ENCODE data around the gene FZR1. TPM values are rescaled to one million over a fixed set of nuclear protein-coding genes. Genes with fewer than 3 reads are reported as not detected.
A peak's percentile ranks its signal among the peaks of the same experiment; 100 is the strongest.

FZR1 gene
- total RNA-seq, 1 donor from 2014 or later, result 51.9 TPM

DNA sequence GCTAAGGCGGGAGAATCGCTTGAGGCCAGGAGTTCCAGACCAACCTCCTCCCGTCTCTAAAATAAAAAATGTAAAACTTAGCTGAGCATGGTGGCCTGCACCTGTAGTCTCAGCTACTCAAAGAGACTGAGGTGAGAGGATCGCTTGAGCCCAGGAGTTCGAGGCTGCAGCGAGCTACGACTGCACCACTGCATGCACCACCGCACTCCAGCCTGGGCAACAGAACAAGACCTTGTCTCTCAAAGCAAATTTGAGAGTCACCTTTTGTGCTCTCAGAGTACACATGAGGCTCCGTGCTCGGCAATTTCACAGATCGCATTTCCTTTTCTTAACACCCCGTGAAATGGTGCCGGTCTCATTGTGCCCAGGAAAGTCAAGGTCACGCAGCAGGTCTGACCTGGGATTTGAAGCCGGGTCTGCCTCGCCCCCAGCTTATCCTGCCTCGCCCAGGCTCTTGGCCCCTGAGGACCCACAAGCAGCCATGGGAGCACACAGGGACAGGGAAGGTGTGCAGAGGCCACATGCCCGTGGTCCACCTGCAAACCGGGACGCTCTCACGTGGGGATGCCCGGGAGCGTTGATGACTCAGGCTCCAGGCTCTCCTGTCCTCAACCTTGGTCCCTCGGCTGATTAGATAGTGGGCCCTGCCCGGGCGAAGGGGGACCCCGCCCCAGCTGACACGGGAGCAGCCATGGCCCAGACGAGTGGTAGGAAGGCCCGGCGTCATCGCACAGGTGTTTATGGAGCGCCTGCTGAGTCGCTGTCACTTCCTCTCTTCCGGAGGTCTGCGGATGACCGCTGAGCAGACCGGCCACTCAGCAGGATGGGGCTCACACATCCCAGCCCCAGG lies 24.6 kb upstream of the FZR1 start:
- DNase-seq (ENCODE audit: low read depth), result no peak
- H3K27me3 ChIP-seq (ENCODE audit: control insufficient read depth, insufficient read depth, low read length), result peaks cover 28% of the 10 kb centered on the region
- TF ChIP-seq, protein P1, sequence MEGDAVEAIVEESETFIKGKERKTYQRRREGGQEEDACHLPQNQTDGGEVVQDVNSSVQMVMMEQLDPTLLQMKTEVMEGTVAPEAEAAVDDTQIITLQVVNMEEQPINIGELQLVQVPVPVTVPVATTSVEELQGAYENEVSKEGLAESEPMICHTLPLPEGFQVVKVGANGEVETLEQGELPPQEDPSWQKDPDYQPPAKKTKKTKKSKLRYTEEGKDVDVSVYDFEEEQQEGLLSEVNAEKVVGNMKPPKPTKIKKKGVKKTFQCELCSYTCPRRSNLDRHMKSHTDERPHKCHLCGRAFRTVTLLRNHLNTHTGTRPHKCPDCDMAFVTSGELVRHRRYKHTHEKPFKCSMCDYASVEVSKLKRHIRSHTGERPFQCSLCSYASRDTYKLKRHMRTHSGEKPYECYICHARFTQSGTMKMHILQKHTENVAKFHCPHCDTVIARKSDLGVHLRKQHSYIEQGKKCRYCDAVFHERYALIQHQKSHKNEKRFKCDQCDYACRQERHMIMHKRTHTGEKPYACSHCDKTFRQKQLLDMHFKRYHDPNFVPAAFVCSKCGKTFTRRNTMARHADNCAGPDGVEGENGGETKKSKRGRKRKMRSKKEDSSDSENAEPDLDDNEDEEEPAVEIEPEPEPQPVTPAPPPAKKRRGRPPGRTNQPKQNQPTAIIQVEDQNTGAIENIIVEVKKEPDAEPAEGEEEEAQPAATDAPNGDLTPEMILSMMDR (IDR thresholded peaks at IDR 0.05; ENCODE audit: insufficient read depth, low read length, poor library complexity, severe bottlenecking), result no peak

DNA sequence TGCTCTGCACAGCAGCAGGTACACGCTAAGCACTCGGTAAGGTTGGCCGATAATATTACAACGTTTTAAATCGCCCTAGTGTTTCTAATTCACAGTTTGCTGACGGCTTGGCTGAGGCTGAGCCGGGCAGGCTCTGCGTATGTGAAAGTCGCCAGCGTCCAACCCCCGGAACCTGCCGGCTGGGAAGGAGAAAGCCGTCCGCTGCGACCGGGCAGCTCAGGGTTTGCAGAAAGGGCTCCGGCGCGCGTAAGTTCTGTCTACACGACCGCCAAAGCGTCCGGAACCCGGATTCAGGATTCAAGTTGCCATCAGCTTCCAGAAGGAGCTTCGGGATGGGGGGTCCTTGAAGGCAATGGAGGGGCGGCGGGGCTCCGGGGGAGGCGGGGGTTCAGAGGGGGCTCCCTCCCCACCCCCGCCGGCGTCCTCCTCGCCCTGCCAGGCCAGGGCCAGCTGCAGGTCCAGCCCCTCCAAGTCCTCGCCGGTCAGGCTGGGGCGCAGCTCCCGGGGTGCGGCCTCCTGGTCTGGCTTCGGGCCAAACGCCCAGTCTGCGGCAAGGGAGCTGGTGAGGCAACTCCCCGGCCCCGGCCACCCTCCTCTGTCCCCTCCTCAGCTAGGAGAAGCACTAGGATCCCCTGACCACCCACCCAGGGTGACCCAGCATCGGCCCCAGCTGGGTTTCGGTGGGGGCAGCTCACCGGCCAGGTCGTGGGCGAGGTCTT lies 23.4 kb upstream of the FZR1 start:
- Histone ChIP-seq H3K36me3 (ENCODE audit: control insufficient read depth, insufficient read depth, low read length) (no peaks in the 10 kb centered on the region), H3K27me3 (ENCODE audit: control insufficient read depth, insufficient read depth, low read length) (peaks cover 28% of the 10 kb centered on the region), H3K4me3 (ENCODE audit: low read depth, low read length) (peak overlapping the region; percentile 23)
- DNase-seq (ENCODE audit: low read depth), result no peak
- TF ChIP-seq, protein P1 (IDR thresholded peaks at IDR 0.05; ENCODE audit: insufficient read depth, low read length, poor library complexity, severe bottlenecking), result no peak

More for the DNA sequence above, 24.6 kb upstream of the FZR1 start:
- Histone ChIP-seq H3K4me3 (ENCODE audit: low read depth, low read length) (no peak overlapping the region), H3K36me3 (ENCODE audit: control insufficient read depth, insufficient read depth, low read length) (no peaks in the 10 kb centered on the region)

DNA sequence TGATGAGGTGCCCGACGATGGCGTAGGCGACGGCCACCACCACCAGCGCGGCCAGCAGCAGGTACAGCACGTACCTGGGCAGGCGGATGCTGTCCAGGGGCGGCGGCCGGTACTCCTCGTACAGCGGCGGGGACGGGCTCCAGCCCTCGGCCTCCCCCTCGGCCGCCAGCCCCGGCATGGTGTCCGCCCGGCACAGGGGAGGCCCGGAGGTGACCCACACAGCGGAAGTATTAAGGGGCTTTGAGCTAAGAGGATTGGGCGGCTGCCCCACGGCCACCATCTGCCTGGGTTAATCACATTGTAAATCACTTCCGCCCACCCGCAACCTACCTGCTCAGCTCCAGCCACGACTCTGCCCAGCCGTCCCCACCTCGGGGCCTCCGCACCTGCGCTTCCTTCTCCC lies 22.9 kb upstream of the FZR1 start, which contains the start of gene SMIM44:
Gene SMIM44 (minus strand): TSS at position 216 of the 403 bp plus-strand sequence. CDS start 38 bp downstream, at position 178.
- no peak for DNase-seq (ENCODE audit: low read depth)
- H3K4me3 ChIP-seq (ENCODE audit: low read depth, low read length), result peak within 1 kb of the TSS; percentile 23
- peaks cover 25% of the 10 kb centered on the region for H3K27me3 ChIP-seq (ENCODE audit: control insufficient read depth, insufficient read depth, low read length)
- TF ChIP-seq, protein P1 (IDR thresholded peaks at IDR 0.05; ENCODE audit: insufficient read depth, low read length, poor library complexity, severe bottlenecking), result no peak
- no peaks in the 10 kb centered on the region for H3K36me3 ChIP-seq (ENCODE audit: control insufficient read depth, insufficient read depth, low read length)

DNA sequence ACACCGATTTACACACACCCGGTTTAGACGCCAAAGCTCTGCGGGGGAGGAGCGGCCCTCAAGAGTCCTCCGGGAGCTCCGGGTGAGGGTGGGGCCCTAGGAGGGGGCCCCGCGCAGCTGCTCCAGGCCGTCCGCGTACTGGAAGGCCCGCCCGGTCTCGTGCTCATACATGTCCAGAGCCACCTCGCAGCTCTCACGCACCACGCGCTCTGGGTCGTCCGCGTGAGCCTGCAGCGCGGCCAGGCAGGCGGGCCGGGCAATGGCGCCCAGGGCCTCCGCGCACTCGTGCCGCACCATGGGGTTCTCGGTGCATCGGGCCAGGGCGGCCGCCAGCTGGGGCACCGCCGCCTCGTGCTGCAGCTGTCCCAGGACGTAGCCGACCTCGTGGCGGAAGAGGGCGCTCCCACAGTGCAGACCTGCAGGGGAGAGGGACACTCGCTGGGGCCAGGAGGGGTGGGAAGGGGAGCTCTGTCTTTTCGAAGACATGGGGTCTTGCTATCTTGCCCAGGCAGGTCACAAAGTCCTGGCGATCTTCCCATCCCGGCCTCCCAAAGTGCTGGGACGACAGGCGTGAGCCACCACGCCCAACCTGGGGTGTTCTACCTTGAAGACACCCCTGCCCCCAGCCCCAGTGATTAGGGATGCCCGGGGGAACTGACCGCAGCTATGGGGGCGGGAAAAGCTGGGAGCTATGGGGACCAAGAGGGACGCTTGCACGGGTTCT lies 14.6 kb upstream of the FZR1 start:
- no peak for DNase-seq (ENCODE audit: low read depth)
- H3K27me3 ChIP-seq (ENCODE audit: control insufficient read depth, insufficient read depth, low read length), result no peaks in the 10 kb centered on the region
- H3K4me3 ChIP-seq (ENCODE audit: low read depth, low read length), result no peak overlapping the region
- peaks cover 1% of the 10 kb centered on the region for H3K36me3 ChIP-seq (ENCODE audit: control insufficient read depth, insufficient read depth, low read length)
- TF ChIP-seq, protein P1 (IDR thresholded peaks at IDR 0.05; ENCODE audit: insufficient read depth, low read length, poor library complexity, severe bottlenecking), result no peak

DNA sequence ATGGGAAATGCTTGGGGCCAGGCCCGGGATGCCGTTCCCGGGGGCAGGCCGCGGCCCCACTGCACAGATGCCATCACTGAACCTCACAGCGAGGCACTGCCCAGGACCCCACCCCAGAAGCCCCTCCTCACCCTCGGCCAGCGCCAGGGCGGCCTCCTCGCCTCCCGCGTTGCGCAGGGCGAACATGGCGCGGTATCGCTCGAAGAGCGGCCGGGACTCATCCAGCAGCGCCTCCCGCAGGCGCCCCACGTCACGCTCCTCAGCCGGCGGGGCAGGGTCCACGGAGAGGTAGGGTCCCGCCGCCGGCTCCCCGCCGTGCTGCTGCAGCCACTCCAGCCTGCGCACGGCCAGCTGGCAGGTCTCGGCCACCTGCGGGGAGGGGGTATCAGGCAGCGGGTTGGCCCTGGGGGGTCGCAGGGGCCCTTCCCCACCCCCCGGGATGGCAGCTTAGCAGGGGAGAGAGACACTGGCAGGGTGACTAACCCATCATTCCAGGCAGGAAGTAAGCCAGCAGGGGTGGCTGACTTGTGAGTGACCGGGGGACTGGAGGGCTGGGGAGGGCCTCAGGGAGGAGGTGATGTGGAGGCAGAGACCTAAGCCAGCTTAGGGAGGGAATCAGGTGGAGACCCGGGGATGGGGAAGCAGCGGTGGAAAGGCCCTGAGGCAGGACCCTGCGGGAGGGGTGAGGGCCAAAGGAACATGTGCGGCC lies 13.8 kb upstream of the FZR1 start:
- TF ChIP-seq, protein P1 (IDR thresholded peaks at IDR 0.05; ENCODE audit: insufficient read depth, low read length, poor library complexity, severe bottlenecking), result no peak
- Histone ChIP-seq H3K27me3 (ENCODE audit: control insufficient read depth, insufficient read depth, low read length) (no peaks in the 10 kb centered on the region), H3K4me3 (ENCODE audit: low read depth, low read length) (no peak overlapping the region), H3K36me3 (ENCODE audit: control insufficient read depth, insufficient read depth, low read length) (peaks cover 1% of the 10 kb centered on the region)
- DNase-seq (ENCODE audit: low read depth), result no peak
